Activated CD8-positive, alpha-beta memory T cell treated with anti-CD3 and anti-CD28 coated beads for 36 hours (primary cell): ENCODE data around the gene HS6ST1. TPM values are rescaled to one million over a fixed set of nuclear protein-coding genes. Genes with fewer than 3 reads are reported as not detected.
"Not testable (repeated sequence)": the region's sequence is repeated elsewhere in the genome, so short reads cannot be mapped to it uniquely, and the experiment has no call there.

Experiments
- CTCF ChIA-PET: fragments of 350-600 bp; sonication (Branson Sonifier 250); formaldehyde crosslinking; loops from one replicate; lab custom pipeline; 2021; ENCODE audit warnings: antibody characterized with exemption; lab: Charles Lee
- POLR2A ChIA-PET: fragments of 350-600 bp; sonication (Branson Sonifier 250); formaldehyde crosslinking; loops from one replicate; lab custom pipeline; 2021; ENCODE audit warnings: antibody characterized with exemption; lab: Charles Lee
- total RNA-seq, 2 experiments: library from RNA; stranded (reverse); gene quantifications; one replicate each; pipeline ENCODE4 v1.2.3, GENCODE V29; 2021

HS6ST1 gene
- total RNA-seq, 2 experiments from 2014 or later = 16.0 to 18.1 TPM

GRCh38 chr2:128262315-128263253, 56.1 kb downstream of the HS6ST1 start:
- CTCF ChIA-PET = no interaction called here
- POLR2A ChIA-PET = no interaction called here

GRCh38 chr2:128261245-128262128, 57.2 kb downstream of the HS6ST1 start:
- CTCF ChIA-PET = no interaction called here
- POLR2A ChIA-PET = no interaction called here

GRCh38 chr2:128260239-128261138, 58.2 kb downstream of the HS6ST1 start:
- POLR2A ChIA-PET = no interaction called here
- CTCF ChIA-PET = no interaction called here

DNA sequence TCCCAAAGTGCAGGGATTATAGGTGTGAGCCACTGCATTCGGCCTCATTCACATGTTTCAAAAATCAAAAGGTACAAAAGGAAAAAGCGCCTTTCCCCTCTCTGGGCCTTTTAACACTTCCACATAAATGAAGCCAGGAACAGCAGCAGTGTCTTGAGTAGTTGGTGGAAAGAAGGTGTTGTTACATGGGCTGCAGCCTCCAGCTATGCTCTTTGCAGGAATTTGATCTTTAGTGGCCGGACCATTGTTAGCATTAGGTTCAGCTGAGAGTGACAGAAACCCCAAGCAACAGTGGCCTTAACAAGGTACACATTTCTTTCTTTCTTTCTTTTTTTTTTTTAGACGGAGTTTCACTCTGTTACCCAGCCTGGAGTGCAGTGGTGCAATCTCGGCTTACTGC, 59.1 kb downstream of the HS6ST1 start:
- ChIA-PET POLR2A (no interaction called here), CTCF (no interaction called here)

GRCh38 chr2:128258218-128258617, 60.5 kb downstream of the HS6ST1 start:
- ChIA-PET CTCF (no interaction called here), POLR2A (no interaction called here)

DNA sequence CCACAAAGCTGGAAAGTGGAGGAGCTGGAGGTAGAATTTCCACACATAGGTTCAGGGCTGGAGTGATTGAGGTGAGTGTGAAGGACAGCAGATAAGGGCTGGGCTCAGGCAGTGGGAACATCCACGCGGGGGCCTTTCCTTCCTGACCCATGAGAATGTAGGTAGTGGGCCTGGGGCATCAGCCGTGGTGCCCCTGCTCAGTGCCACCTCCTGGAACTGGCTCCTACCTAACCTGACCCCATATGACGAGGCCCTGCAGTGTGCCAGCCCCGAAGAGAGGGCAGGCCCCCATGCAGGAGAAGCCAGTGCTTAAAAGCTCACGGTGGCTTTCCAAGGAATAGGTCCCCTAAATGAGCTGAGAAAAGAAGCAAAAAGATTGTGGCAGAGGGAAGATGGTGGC, 66.2 kb downstream of the HS6ST1 start:
- POLR2A ChIA-PET = no interaction called here
- CTCF ChIA-PET = no interaction called here

- POLR2A ChIA-PET, CTCF ChIA-PET: not testable (repeated sequence)
Observed at GRCh38 chr2:128252086-128252485, 66.6 kb downstream of the HS6ST1 start.

DNA sequence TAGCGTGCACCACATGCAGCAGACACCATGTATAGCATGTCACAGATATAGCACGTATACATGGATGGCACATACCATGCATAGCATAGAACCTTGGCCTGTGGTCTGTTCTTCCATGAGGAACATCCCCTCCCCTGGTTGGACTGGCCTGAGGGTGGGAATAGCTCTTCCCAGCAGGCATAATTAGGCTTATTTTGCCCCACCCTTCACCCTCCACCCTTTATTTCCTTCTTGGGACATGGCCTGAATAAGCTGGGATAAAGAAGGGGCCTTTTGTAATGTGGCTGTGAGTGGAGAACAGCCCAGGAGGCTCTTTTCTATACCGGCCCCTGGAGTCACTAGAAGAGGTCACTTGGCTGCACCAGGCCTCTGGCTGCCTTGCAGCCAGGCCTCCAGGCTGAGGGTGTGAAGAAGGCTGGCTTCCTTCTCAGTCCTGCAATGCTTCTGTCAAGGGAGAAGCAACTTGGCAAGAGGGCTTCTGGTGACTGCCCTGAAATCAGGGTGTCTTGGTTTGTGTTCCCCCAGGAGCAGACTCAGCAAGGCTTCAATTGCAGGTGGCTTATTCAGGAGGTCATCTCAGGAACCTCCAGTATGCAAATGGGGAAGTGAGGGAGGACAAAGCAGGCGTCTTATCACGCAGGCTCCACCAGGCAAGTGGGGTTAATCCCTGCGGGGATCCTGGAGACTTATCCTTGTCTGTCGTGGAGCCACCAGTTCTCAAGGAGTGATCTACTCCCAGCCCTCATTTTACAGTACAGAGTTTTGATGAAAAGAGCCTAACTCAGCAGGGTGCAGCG, 68.2 kb downstream of the HS6ST1 start:
- CTCF ChIA-PET = no interaction called here

DNA sequence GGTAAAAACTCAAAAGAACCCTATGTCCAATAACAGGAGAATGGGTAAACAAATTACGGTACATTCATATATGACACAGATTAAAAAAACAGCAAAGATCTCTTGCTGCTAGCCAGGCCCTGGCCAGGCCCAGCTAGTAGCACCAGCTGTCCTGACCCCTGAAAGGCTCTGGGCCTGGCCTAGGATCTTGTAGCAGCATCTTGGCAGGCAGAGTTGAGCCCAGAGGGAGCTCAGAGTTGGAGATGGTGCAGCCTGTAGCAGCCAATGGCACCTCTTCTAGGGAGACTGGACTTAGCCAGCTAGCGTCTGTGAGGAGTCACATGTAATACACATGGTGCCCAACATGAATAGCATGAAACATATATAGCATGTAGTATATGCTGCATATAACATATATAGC, 69.1 kb downstream of the HS6ST1 start:
- ChIA-PET POLR2A (no interaction called here), CTCF (no interaction called here)

More for the DNA sequence above, 68.2 kb downstream of the HS6ST1 start:
- POLR2A ChIA-PET = no interaction called here

DNA sequence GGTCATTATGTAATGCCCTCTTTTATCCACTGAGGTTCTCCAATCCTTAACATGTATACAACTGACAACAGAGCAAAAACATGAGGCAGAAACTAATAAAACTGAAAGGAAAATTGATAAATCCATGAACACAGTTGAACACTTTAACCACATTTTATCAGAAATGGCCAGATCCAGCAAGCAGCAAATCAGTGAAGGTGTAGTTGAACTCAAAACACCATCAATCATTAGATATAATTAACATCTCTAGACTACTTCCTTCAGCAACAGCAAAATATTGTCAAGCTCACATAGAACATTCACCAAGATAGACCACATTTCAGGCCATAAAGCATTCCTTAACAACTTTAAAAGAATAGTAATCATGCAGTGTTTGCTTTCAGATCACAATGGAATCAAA, 72.9 kb downstream of the HS6ST1 start:
- CTCF ChIA-PET = interaction anchor here (1.6 kb wide), 1 partner anchor 12 kb away, joined by 3 read pairs; no protein-coding TSS in a partner anchor
- POLR2A ChIA-PET = no interaction called here

GRCh38 chr2:128241896-128242295, 76.8 kb downstream of the HS6ST1 start:
- CTCF ChIA-PET = no interaction called here
- POLR2A ChIA-PET = no interaction called here

DNA sequence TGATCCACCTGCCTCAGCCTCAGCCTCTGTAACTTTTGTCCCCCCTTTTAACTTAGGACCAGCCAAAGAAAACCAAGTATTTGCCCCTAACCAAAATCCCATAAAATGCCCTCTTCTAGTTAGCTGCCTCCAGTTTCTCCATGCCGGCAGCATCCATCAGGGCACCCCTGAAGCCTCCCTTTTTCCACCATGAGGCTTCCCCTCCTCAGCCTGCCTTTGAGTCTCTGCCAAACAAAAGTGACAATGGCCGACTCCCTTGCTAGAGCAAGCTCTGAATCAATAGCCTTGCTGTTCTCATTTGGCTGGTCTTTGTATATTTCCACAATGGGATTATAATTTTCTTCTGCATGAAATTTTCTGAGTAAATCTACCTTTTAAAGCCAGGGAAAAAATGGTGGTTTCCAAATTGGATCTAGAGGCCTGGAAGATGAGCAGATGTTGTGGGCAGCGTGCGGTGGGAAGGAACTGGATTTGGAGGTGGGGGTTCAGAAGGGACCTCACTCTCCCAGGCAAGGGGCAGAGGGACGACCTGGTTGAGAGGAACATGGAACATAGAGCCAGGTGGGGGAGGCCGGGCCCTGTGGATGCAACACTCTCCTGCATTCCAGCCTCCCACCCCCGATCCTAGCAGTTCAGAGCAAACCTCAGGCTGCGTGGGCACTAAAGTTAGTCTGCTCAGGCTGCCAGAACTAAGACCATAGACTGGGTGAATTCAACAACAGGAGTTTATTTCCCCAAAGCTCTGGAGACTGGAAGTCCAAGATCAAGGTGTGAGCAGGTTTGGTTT, 80.6 kb downstream of the HS6ST1 start:
- CTCF ChIA-PET = no interaction called here
- POLR2A ChIA-PET = no interaction called here

GRCh38 chr2:128237081-128237534, 81.6 kb downstream of the HS6ST1 start:
- POLR2A ChIA-PET = no interaction called here
- CTCF ChIA-PET = no interaction called here

- ChIA-PET CTCF (no interaction called here), POLR2A (no interaction called here)
Observed at GRCh38 chr2:128236491-128237035, 82.1 kb downstream of the HS6ST1 start.

DNA sequence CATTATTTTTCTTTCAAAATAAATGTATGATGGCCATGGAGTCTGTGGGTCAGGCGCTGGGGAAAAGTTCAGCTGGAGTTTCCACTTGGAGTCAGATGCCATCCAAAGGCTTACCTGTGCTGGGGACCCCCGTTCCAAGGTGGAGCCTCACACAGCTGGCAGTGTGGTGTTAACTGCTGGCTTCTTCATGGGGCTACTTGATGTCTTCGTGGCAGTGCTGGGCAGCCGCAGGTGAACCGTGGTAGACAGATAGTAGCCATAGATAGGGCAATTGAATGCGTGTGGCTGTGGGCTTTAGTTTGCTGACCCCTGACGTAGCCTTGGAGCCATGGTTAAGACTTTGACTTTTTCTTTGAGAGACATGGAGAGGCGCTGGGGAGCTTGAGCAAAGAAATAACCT, 83.1 kb downstream of the HS6ST1 start:
- POLR2A ChIA-PET = no interaction called here
- CTCF ChIA-PET = no interaction called here

DNA sequence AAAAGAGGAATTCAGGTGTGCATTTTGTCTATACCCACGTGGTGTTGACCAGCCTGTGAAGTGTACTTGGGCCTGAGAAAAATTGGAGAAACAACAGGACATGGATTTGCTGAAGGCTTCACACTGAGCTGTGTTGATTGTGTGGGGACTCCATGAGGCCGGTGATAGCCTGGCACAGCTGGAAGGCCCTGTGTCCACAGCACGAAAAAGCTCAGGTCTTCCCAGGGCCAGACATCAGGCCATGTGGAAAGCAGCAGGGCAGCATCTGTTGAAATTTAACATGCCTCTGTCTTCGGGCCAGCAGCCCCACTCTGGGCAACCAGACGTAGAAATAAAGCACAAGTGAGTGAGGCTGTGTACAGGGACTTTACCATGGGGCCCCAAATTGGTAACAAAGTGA, 84.1 kb downstream of the HS6ST1 start:
- POLR2A ChIA-PET = no interaction called here
- CTCF ChIA-PET = interaction anchor here (0.5 to 1.0 kb wide), 3 partner anchors 54 to 388 kb away, joined by 3 to 4 read pairs (median 3); no protein-coding TSS in a partner anchor

DNA sequence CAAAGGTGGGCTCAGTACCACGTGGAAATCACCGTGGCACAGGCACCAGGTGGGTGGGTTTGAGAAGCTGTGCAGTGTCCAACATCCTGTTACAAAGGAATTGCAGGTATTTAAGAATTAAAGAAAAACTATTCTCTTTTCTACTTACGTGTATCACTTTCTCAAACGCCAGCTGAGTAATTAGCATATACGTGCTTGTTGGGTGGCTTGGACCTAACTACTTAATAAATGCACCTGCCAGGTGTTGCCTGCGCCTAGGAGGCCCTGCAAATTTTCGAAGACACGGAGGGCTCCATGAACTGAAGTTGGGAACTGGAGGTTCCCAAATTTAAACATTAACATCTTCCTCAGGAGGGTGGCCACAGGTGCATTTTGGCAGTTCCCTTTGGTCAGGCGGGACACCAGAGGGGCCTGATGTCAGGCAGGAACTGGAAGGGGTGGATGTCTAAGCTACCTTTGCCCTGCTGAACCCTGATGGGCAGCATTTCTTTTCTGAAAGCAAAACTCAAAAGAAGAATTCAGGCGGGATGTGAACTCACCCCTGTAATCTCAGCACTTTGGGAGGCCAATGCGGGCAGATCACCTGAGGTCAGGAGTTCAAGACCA, 84.8 kb downstream of the HS6ST1 start:
- POLR2A ChIA-PET = no interaction called here

More for the DNA sequence above, 84.8 kb downstream of the HS6ST1 start:
- CTCF ChIA-PET = interaction anchor here (0.5 to 1.0 kb wide), 5 partner anchors 11 to 389 kb away, joined by 3 to 4 read pairs (median 3); no protein-coding TSS in a partner anchor
